Panc1 (cell line): ENCODE results near the gene GFPT1.

ENCODE experiments used
- POLR2AphosphoS5 ChIP-seq: IDR thresholded peaks from 2 replicates; pipeline ENCODE4 v1.6.1; 2012; ENCODE audit warnings: mild to moderate bottlenecking, low read depth, low read length, moderate library complexity
- TF ChIP-seq, protein P1 (sequence below): fragments of 450-650 bp; IDR thresholded peaks from 2 replicates; pipeline ENCODE4 v1.5.1; 2017; ENCODE audit warnings: mild to moderate bottlenecking
- TF ChIP-seq, protein P2 (sequence below), 2 experiments: IDR thresholded peaks; 2 replicates each; pipeline ENCODE4 v1.6.1; 2011 to 2012; ENCODE audit warnings: low read depth in 2 of 2, control low read depth in 1 of 2, low read length in 1 of 2, mild to moderate bottlenecking in 1 of 2, moderate library complexity in 1 of 2; ENCODE audit not compliant: insufficient read depth in 1 of 2

DNA sequence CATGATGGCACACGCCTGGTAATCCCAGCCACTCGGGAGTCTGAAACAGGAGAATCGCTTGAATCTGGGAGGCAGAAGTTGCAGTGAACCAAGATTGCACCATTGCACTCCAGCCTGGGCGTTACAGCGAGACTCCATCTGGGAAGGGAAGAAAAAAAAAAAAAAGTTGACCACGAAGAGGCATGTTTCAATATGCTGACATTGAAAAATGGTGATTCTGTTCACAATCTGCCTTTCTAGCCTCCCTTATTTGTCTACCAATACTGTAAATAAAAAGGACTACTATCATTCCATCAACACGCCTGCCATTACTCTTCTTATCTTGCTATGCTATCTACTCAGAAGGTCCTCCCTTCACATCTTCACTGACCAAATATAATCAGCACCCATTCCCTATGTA lies 18.4 kb downstream of the GFPT1 start:
- TF ChIP-seq, protein P1, sequence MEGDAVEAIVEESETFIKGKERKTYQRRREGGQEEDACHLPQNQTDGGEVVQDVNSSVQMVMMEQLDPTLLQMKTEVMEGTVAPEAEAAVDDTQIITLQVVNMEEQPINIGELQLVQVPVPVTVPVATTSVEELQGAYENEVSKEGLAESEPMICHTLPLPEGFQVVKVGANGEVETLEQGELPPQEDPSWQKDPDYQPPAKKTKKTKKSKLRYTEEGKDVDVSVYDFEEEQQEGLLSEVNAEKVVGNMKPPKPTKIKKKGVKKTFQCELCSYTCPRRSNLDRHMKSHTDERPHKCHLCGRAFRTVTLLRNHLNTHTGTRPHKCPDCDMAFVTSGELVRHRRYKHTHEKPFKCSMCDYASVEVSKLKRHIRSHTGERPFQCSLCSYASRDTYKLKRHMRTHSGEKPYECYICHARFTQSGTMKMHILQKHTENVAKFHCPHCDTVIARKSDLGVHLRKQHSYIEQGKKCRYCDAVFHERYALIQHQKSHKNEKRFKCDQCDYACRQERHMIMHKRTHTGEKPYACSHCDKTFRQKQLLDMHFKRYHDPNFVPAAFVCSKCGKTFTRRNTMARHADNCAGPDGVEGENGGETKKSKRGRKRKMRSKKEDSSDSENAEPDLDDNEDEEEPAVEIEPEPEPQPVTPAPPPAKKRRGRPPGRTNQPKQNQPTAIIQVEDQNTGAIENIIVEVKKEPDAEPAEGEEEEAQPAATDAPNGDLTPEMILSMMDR, result no peak
- TF ChIP-seq, protein P2, sequence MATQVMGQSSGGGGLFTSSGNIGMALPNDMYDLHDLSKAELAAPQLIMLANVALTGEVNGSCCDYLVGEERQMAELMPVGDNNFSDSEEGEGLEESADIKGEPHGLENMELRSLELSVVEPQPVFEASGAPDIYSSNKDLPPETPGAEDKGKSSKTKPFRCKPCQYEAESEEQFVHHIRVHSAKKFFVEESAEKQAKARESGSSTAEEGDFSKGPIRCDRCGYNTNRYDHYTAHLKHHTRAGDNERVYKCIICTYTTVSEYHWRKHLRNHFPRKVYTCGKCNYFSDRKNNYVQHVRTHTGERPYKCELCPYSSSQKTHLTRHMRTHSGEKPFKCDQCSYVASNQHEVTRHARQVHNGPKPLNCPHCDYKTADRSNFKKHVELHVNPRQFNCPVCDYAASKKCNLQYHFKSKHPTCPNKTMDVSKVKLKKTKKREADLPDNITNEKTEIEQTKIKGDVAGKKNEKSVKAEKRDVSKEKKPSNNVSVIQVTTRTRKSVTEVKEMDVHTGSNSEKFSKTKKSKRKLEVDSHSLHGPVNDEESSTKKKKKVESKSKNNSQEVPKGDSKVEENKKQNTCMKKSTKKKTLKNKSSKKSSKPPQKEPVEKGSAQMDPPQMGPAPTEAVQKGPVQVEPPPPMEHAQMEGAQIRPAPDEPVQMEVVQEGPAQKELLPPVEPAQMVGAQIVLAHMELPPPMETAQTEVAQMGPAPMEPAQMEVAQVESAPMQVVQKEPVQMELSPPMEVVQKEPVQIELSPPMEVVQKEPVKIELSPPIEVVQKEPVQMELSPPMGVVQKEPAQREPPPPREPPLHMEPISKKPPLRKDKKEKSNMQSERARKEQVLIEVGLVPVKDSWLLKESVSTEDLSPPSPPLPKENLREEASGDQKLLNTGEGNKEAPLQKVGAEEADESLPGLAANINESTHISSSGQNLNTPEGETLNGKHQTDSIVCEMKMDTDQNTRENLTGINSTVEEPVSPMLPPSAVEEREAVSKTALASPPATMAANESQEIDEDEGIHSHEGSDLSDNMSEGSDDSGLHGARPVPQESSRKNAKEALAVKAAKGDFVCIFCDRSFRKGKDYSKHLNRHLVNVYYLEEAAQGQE (IDR thresholded peaks at IDR 0.05; ENCODE audit: insufficient read depth in 1 of 2, low read depth in 2 of 2, low read length in 1 of 2), result no peak
- no peak for TF ChIP-seq POLR2AphosphoS5
